ENCODE results near the gene THBS3.
A peak's percentile ranks its signal among the peaks of the same experiment; 100 is the strongest.
"Not testable (repeated sequence)": the region's sequence is repeated elsewhere in the genome, so short reads cannot be mapped to it uniquely, and the experiment has no call there.

Gene THBS3

GRCh38 chr1:155247667-155248553 is 40.2 kb upstream of the THBS3 start:
- Histone ChIP-seq H3K36me3 (peaks cover 54% of the 10 kb centered on the region), H3K27ac (no peak overlapping the region), H3K4me3 (ENCODE audit: low read depth, low read length) (no peak overlapping the region), H3K27me3 (ENCODE audit: insufficient read depth, low read depth, severe bottlenecking) (no peaks in the 10 kb centered on the region), H3K9me3 (ENCODE audit: severe bottlenecking) (no peaks in the 10 kb centered on the region)
- no peak for TF ChIP-seq CTCF (IDR thresholded peaks at IDR 0.05; ENCODE audit: low read depth, low read length)
- DNase-seq: no peak

DNA sequence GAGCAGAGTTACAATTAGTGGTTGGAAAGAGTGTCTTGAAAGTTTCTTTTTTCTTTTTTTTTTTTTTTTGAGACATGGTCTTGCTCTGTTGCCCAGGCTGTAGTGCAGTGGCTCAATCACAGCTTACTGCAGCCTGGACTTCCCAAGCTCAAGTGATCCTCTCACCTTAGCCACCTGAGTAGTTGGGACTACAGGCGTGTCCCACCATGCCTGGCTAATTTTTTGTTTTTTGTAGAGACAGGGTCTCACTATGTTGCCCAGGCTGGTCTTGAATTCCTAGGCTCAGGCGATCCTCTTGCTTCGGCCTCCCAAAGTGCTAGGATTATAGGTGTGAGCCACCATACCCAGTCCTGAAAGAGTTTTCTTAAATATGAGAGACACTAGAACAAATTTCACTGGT is 39.1 kb upstream of the THBS3 start:
- not testable (repeated sequence) for H3K4me3 ChIP-seq (ENCODE audit: low read depth, low read length); H3K27me3 ChIP-seq (ENCODE audit: insufficient read depth, low read depth, severe bottlenecking); DNase-seq; H3K9me3 ChIP-seq (ENCODE audit: severe bottlenecking); H3K27ac ChIP-seq
- H3K36me3 ChIP-seq: peaks cover 46% of the 10 kb centered on the region

DNA sequence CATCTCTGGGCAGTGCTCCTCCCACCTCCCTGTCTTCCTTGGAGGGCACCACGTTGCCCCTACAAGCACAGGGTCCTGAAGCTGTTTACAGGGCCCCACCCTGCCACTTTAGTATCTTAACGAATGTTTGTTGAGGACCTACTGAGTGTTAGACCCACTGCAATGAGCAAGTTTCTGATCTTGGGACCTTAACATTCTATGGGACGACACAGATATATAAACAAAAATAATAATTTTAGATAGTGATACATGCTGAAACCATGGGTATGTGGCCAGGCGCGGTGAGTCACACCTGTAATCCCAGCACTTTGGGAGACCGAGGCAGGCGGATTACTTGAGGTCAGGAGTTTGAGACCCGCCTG is 37.4 kb upstream of the THBS3 start:
- DNase-seq: no peak
- Histone ChIP-seq H3K4me3 (ENCODE audit: low read depth, low read length) (peak overlapping the region; percentile 39), H3K9me3 (ENCODE audit: severe bottlenecking) (no peaks in the 10 kb centered on the region), H3K27ac (peak overlapping the region; percentile 69), H3K36me3 (peaks cover 36% of the 10 kb centered on the region), H3K27me3 (ENCODE audit: insufficient read depth, low read depth, severe bottlenecking) (no peaks in the 10 kb centered on the region)
- TF ChIP-seq CTCF (IDR thresholded peaks at IDR 0.05; ENCODE audit: low read depth, low read length): no peak

DNA sequence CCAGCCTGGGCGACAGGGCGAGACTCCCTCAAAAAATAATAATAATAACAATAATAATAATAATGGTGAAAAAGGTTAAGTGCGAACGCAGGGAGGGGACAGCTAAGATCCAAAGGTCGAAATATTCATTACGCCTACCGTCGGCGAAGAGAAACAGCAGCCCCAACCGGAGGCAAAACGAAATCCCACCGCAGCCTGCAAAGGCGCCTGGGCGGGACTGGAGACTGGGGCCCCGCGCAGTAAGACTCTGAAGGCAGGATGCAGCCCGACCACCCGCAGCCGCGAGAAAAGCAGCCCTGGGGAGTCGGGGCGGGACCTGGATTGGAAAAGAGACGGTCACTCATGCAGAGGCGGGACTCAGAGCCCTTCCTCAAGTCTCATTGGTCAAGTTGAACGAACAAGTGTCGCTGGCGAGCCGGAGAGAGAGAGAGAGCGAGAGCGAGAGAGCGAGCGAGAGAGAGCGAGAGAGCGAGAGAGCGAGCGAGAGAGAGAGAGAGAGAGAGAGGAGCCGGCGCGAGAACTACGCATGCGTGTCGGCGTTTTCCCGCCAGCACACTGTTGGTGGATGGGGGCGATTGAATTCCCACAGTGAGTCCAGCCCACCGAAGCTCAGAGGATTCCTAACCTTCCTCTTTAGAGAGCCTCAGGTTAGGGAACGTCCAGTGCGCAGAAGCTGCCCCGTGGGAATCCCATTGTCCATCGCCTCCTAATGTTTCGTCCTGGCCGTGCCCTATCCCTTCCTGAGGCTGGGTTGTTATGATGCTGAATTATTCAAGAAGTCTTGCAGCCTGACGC is 36.9 kb upstream of the THBS3 start:
- peak; percentile 100 for DNase-seq
- TF ChIP-seq CTCF (IDR thresholded peaks at IDR 0.05; ENCODE audit: low read depth, low read length): no peak
- Histone ChIP-seq H3K27me3 (ENCODE audit: insufficient read depth, low read depth, severe bottlenecking) (no peaks in the 10 kb centered on the region), H3K4me3 (ENCODE audit: low read depth, low read length) (peak overlapping the region; percentile 39), H3K9me3 (ENCODE audit: severe bottlenecking) (no peaks in the 10 kb centered on the region), H3K36me3 (peaks cover 32% of the 10 kb centered on the region), H3K27ac (peak overlapping the region; percentile 69)

GRCh38 chr1:155242805-155243358 is 35.2 kb upstream of the THBS3 start:
- no peak for TF ChIP-seq CTCF (IDR thresholded peaks at IDR 0.05; ENCODE audit: low read depth, low read length)
- Histone ChIP-seq H3K27me3 (ENCODE audit: insufficient read depth, low read depth, severe bottlenecking) (no peaks in the 10 kb centered on the region), H3K4me3 (ENCODE audit: low read depth, low read length) (no peak overlapping the region), H3K36me3 (peaks cover 22% of the 10 kb centered on the region), H3K27ac (no peak overlapping the region), H3K9me3 (ENCODE audit: severe bottlenecking) (no peaks in the 10 kb centered on the region)
- no peak for DNase-seq

- Histone ChIP-seq H3K9me3 (ENCODE audit: severe bottlenecking) (no peaks in the 10 kb centered on the region), H3K4me3 (ENCODE audit: low read depth, low read length) (no peak overlapping the region), H3K36me3 (peaks cover 22% of the 10 kb centered on the region), H3K27ac (peak overlapping the region; percentile 2), H3K27me3 (ENCODE audit: insufficient read depth, low read depth, severe bottlenecking) (no peaks in the 10 kb centered on the region)
- no peak for TF ChIP-seq CTCF (IDR thresholded peaks at IDR 0.05; ENCODE audit: low read depth, low read length)
- DNase-seq: no peak
These were observed 34.2 kb upstream of the THBS3 start for GRCh38 chr1:155241841-155242264.

Data from WERI-Rb-1 (cell line).